ENCODE results near the gene POR.

POR gene

GRCh38 chr7:75980430-75981202 lies 65.7 kb downstream of the POR start:
- no peak for DNase-seq

GRCh38 chr7:75981203-75981452 lies 66.2 kb downstream of the POR start:
- no peak for DNase-seq

GRCh38 chr7:75981453-75982305 lies 66.7 kb downstream of the POR start:
- DNase-seq, result no peak

- no peak for DNase-seq
Observed at GRCh38 chr7:75982306-75983064, 67.5 kb downstream of the POR start.

GRCh38 chr7:75983471-75984129 lies 68.6 kb downstream of the POR start:
- no peak for DNase-seq

GRCh38 chr7:75984130-75985008 lies 69.4 kb downstream of the POR start:
- DNase-seq, result no peak

GRCh38 chr7:75985009-75985517 lies 70.1 kb downstream of the POR start:
- DNase-seq, result no peak

- no peak for DNase-seq
Observed at GRCh38 chr7:75985518-75986146, 70.7 kb downstream of the POR start.

- no peak for DNase-seq
Observed at GRCh38 chr7:75986147-75986781, 71.3 kb downstream of the POR start.

GRCh38 chr7:75987026-75987804 lies 72.3 kb downstream of the POR start:
- no peak for DNase-seq

- DNase-seq, result no peak
Observed at GRCh38 chr7:75987805-75988567, 73.0 kb downstream of the POR start.

GRCh38 chr7:75988568-75989499 lies 73.9 kb downstream of the POR start:
- no peak for DNase-seq

- DNase-seq, result no peak
Observed at GRCh38 chr7:75989500-75990388, 74.8 kb downstream of the POR start.

- DNase-seq, result no peak
Observed at GRCh38 chr7:75991531-75992082, 76.7 kb downstream of the POR start.

GRCh38 chr7:75992083-75992755 lies 77.3 kb downstream of the POR start:
- no peak for DNase-seq

Measured in activated CD4-positive, alpha-beta T cell treated with anti-CD3 and anti-CD28 coated beads for 1 hour (primary cell).